Epithelial cell of esophagus (primary cell): ENCODE results near the gene TTC36.

Source experiments
- DNase-seq: peaks from one replicate; pipeline ENCODE4 v3.0.0; 2010; ENCODE audit warnings: low read depth
- H3K4me3 ChIP-seq: 2 replicates; pipeline ENCODE4 v1.5.1; 2011; ENCODE audit warnings: mild to moderate bottlenecking, low read length, control low read depth
- CTCF ChIP-seq: IDR thresholded peaks from 2 replicates; pipeline ENCODE4 v1.5.1; 2011; ENCODE audit warnings: low read depth, mild to moderate bottlenecking, low read length, control low read depth, inconsistent platforms; ENCODE audit not compliant: insufficient read depth; ENCODE audit errors: missing control alignments

TTC36 gene

DNA sequence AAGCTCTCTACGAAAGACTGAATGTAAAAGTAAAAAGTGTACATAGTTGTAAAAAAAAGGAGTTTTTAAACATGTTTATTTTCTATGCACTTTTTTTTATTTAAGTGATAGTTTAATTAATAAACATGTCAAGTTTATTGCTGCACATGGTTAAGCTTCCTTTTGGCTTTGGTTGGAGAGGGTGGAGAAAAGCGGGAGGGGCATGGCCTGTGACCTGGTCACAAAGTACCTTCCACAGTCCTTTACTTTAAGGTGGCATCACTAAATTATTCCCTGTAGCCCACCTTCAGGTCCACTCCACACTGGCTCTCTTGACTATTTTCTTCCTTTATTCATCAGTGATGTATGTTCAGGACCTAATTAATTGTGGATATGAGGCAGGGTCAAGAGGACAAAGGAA, 586 bp upstream of the TTC36 start:
- TF ChIP-seq CTCF: no peak
- DNase-seq: no peak
- H3K4me3 ChIP-seq: no peak overlapping the region

GRCh38 chr11:118528511-118528910, 1.2 kb downstream of the TTC36 start:
- H3K4me3 ChIP-seq: no peak overlapping the region
- no peak for DNase-seq
- no peak for TF ChIP-seq CTCF

DNA sequence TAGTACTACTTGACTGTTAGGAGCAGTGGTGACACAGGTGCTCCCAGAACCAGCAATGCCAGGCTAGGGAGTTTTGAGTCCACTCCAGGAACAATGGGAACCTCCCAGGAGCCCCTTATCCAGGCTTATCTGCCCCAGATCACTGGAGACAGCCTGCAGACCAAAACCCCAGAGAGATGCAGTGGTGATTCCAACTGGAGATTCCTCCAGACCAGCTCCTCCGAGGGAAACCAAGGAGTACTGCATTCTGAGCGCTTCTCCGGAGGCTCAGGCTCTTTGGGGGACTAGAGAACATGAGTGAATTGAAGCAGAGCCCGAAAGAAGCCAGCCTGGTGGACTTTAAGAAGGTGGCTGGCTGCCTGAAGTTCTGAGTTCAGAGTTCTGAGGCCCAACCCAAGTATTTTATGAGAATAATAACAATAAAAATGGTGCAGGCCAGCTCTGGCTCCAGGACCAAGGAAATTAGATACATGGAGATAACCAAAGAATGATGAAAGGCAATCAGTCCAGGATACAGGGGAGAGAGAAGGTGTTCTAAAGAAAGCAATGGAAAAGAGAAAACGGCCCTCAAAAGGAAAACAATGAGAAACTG, 2.4 kb downstream of the TTC36 start:
- peak overlapping the region; percentile 85 for H3K4me3 ChIP-seq
- no peak for DNase-seq
- no peak for TF ChIP-seq CTCF

DNA sequence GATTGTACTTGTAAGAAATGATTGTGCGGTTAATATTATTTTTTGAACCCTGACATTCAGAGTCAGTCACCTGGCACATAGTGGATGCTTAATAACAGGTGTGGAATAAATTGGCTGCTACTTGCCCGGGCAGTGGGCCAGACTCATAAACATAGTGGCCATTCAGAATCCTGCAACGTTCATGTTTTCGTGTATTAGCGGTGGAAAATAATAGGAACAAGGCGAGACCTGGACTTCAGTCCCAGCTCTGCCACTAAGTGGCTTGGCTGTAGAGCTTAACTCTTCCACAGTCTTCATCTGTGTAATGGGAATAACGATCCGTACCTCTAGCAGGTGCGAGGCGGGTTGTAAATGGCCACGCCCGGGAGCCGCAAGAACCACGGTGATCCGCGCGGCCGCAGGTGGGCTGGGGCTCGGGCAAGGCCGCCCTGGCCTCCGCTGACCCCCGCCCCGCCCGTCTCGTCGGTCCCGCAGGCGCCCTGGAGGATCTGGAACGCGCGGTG, 3.0 kb downstream of the TTC36 start:
- TF ChIP-seq CTCF: no peak

DNA sequence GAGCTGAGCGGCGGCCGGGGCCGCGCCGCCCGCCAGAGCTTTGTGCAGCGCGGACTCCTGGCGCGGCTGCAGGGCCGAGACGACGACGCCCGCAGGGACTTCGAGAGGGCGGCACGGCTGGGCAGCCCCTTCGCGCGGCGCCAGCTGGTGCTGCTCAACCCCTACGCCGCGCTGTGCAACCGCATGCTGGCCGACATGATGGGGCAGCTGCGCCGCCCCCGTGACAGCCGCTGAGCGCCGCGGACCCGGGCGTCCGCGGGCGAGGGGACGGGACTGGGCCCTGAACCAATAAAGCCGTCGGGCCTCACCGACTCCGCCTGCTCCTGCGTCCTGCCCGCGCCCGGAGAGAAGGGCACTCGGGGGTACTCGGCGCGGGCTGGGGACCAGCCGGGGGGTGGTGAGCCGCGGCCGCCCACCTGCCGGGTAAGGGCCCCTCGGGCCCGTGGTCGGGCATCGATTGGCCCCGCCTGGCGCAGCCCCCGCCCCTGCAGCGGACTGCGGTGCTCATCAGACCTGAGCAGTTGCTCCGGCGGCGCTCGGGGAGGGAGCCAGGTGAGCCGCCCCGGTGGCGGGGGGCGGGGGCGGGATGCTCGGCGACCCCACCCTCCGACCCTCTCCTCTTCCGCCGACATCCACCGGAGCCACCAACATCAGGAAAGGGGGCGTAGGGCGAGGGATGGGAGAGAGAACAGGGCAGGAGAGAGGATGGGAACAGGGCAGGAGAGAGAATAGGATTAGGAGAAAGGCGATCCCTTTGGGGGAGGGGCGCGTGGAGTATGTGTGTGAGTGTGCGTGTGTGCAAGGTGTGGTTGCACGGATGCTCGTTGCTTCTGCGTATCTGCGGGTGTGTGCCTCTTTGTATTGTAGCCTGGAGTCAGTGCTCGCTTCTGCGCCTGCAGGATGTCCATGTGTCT, 3.7 kb downstream of the TTC36 start, which contains the start of gene TMEM25:
TSS of gene TMEM25 (plus strand) at position 510 of the 914 bp plus-strand sequence. CDS start 610 bp downstream, outside the sequence.
- DNase-seq: peak; percentile 73
- no peak for TF ChIP-seq CTCF

More for the DNA sequence above, 3.0 kb downstream of the TTC36 start:
- H3K4me3 ChIP-seq: peak overlapping the region; percentile 85
- DNase-seq: no peak

GRCh38 chr11:118531597-118532084, 4.4 kb downstream of the TTC36 start:
- no peak for TF ChIP-seq CTCF
- H3K4me3 ChIP-seq: peak overlapping the region; percentile 85
- DNase-seq: no peak

More for the DNA sequence above, 3.7 kb downstream of the TTC36 start, which contains the start of gene TMEM25:
- H3K4me3 ChIP-seq: peak within 1 kb of the TSS; percentile 85
